ENCODE measurements around the gene ADGRA1. TPM values are rescaled to one million over a fixed set of nuclear protein-coding genes. Genes with fewer than 3 reads are reported as not detected.

Gene ADGRA1
- total RNA-seq, 4 donors from 2014 or later = not detected

DNA sequence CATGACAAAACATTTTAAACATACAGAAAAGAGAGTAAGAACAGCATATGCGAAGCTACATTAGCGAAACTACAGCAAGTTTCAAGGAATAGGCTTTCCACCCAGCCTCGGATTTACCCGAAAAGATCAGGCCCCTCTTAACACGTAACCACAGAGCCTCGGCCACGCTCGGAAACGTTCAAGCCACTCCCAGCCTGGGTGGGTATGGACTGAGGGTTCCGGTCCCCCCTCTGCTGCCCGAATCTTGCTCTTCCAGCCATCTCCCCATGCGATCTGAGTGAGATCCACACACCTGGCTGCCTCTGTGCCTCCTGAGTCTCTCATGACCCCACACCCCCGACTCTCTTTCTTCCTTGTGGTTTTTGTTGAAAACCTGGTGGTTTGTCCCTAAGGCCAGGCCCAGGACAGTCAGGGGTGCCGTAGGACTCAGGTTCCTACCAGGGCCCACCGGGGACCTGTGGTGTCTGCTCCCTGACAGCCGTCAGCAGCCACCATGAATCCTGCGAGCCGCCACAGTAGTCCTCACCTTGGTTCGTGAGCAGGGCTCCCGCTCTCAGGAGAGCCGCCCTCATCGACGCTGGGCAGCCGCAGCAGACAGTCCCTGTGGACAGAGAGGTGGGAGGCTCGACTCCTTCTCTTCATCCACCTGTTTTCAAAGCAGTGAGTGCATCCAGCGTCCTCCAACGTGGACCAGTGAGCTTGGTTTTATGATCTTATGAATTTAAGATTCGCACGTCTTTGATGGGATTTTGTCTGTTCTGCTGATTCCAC is 90.8 kb downstream of the ADGRA1 start:
- Histone ChIP-seq H3K27ac (no peak overlapping the region), H3K9me3 (no peaks in the 10 kb centered on the region), H3K36me3 (no peaks in the 10 kb centered on the region), H3K4me3 (no peak overlapping the region), H3K4me1 (no peaks in the 10 kb centered on the region), H3K27me3 (peaks cover 0 to 17% (median 0%) of the 10 kb centered on the region in 4 donors)
- WGBS, 2 donors = 85 to 90% methylated on average over 21 to 27 of the region's 29 CpGs
- DNase-seq = no peak
- no peak for TF ChIP-seq POLR2A (IDR thresholded peaks at IDR 0.05)
- TF ChIP-seq CTCF (IDR thresholded peaks at IDR 0.05) = no peak
- intact Hi-C loops (cut with DNase I) = no loop called here

GRCh38 chr10:133179128-133179520 is 91.4 kb downstream of the ADGRA1 start:
- intact Hi-C loops (cut with DNase I) = no loop called here
- Histone ChIP-seq H3K9me3 (no peaks in the 10 kb centered on the region), H3K27me3 (peaks cover 0 to 17% (median 0%) of the 10 kb centered on the region in 4 donors), H3K27ac (no peak overlapping the region), H3K4me1 (no peaks in the 10 kb centered on the region), H3K36me3 (no peaks in the 10 kb centered on the region), H3K4me3 (no peak overlapping the region)
- TF ChIP-seq POLR2A (IDR thresholded peaks at IDR 0.05) (no peak), CTCF (IDR thresholded peaks at IDR 0.05) (no peak)
- 71 to 78% methylated on average over 4 of the region's 11 CpGs for WGBS, 2 donors
- no peak for DNase-seq

DNA sequence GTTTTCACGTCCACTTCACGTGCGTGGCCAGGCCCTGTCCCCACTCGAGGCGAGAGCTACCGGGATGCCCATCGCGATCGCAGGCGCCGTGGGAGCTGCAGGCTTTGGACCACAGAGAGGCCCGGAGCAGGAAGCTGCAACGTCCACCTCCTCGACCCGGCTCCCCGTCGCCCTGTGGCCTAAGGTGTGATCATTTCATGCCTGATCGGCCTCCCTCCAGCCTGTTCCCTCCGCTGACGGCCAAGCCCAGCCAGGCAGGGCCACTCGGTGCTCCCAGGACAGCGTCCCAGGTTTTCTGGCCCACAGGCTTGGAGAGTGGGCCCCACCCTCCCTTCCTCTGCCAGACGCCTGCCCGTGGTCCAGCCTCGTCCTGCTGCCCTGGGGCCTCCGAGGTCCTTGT is 91.9 kb downstream of the ADGRA1 start:
- Histone ChIP-seq H3K27ac (no peak overlapping the region), H3K27me3 (peaks cover 0 to 17% (median 0%) of the 10 kb centered on the region in 4 donors), H3K4me1 (no peaks in the 10 kb centered on the region), H3K4me3 (no peak overlapping the region), H3K36me3 (no peaks in the 10 kb centered on the region), H3K9me3 (no peaks in the 10 kb centered on the region)
- WGBS, 2 donors = 60 to 87% methylated on average over 1 to 17 of the region's 26 CpGs
- TF ChIP-seq CTCF (IDR thresholded peaks at IDR 0.05) (no peak), POLR2A (IDR thresholded peaks at IDR 0.05) (no peak)
- DNase-seq = no peak
- intact Hi-C loops (cut with DNase I) = no loop called here

- peaks cover 0 to 17% (median 0%) of the 10 kb centered on the region in 4 donors for H3K27me3 ChIP-seq
- WGBS, 2 donors = 83 to 88% methylated on average over 21 to 27 of the region's 33 CpGs
- no peak for DNase-seq
- H3K4me1 ChIP-seq = no peaks in the 10 kb centered on the region
- H3K27ac ChIP-seq = no peak overlapping the region
- H3K9me3 ChIP-seq = no peaks in the 10 kb centered on the region
- no peak overlapping the region for H3K4me3 ChIP-seq
- no peaks in the 10 kb centered on the region for H3K36me3 ChIP-seq
- TF ChIP-seq POLR2A (IDR thresholded peaks at IDR 0.05) (no peak), CTCF (IDR thresholded peaks at IDR 0.05) (no peak)
- intact Hi-C loops (cut with DNase I) = no loop called here
Measured at GRCh38 chr10:133180192-133180964, 92.7 kb downstream of the ADGRA1 start.
